ENCODE data around the gene QPRT.
"Not testable (repeated sequence)": the region's sequence is repeated elsewhere in the genome, so short reads cannot be mapped to it uniquely, and the experiment has no call there.

- TF ChIP-seq, protein P1, sequence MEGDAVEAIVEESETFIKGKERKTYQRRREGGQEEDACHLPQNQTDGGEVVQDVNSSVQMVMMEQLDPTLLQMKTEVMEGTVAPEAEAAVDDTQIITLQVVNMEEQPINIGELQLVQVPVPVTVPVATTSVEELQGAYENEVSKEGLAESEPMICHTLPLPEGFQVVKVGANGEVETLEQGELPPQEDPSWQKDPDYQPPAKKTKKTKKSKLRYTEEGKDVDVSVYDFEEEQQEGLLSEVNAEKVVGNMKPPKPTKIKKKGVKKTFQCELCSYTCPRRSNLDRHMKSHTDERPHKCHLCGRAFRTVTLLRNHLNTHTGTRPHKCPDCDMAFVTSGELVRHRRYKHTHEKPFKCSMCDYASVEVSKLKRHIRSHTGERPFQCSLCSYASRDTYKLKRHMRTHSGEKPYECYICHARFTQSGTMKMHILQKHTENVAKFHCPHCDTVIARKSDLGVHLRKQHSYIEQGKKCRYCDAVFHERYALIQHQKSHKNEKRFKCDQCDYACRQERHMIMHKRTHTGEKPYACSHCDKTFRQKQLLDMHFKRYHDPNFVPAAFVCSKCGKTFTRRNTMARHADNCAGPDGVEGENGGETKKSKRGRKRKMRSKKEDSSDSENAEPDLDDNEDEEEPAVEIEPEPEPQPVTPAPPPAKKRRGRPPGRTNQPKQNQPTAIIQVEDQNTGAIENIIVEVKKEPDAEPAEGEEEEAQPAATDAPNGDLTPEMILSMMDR (IDR thresholded peaks at IDR 0.05; ENCODE audit: low read depth, low read length): not testable (repeated sequence)
- TF ChIP-seq EZH2phosphoT487 (IDR thresholded peaks at IDR 0.05; ENCODE audit: low read depth): not testable (repeated sequence)
These were observed 61.6 kb downstream of the QPRT start for GRCh38 chr16:29740630-29741015.
